ENCODE results near the gene CFAP61.

The CFAP61 gene

GRCh38 chr20:20096421-20096820 lies 44.1 kb downstream of the CFAP61 start:
- H3K18ac ChIP-seq (ENCODE audit: low read length): no peak overlapping the region
- no peak overlapping the region for H3K14ac ChIP-seq (ENCODE audit: low read length)
- no peaks in the 10 kb centered on the region for H3K9me3 ChIP-seq (ENCODE audit: insufficient read depth, low read depth, low read length)
- H3K4ac ChIP-seq (ENCODE audit: low read depth, low read length): no peak overlapping the region
- no peak overlapping the region for H3K23ac ChIP-seq (ENCODE audit: low read length)
- H4K12ac ChIP-seq (ENCODE audit: low read depth, low read length): no peak overlapping the region
- no peaks in the 10 kb centered on the region for H3K27me3 ChIP-seq (ENCODE audit: insufficient read depth, low read length)
- no peaks in the 10 kb centered on the region for H3K79me2 ChIP-seq (ENCODE audit: control insufficient read depth, insufficient read depth, low read length, poor library complexity)
- H2BK12ac ChIP-seq (ENCODE audit: low read length): no peak overlapping the region
- H2BK5ac ChIP-seq (ENCODE audit: low read depth, low read length, poor library complexity): no peak overlapping the region
- no peak overlapping the region for H4K91ac ChIP-seq (ENCODE audit: low read depth, low read length)
- no peak overlapping the region for H4K8ac ChIP-seq (ENCODE audit: low read depth, low read length)
- no peak overlapping the region for H2AFZ ChIP-seq (ENCODE audit: insufficient read depth, low read length, poor library complexity)
- H3K27ac ChIP-seq (ENCODE audit: low read depth, low read length): no peak overlapping the region
- DNase-seq: no peak
- H2BK120ac ChIP-seq (ENCODE audit: insufficient read depth, low read length, poor library complexity): no peak overlapping the region
- no peak overlapping the region for H3K4me3 ChIP-seq (ENCODE audit: low read depth, low read length)
- no peak overlapping the region for H3K4me2 ChIP-seq (ENCODE audit: low read length)
- H3K36me3 ChIP-seq (ENCODE audit: control insufficient read depth in 1 of 2, insufficient read depth in 2 of 2, low read length in 2 of 2): no peaks in the 10 kb centered on the region
- no CpG with 5 or more reads among the region's 11 CpGs for WGBS (ENCODE audit: extremely low coverage, insufficient coverage, insufficient read length)
- no peak overlapping the region for H2AK5ac ChIP-seq (ENCODE audit: low read length)
- H3K4me1 ChIP-seq (ENCODE audit: control insufficient read depth in 1 of 2, insufficient read depth in 2 of 2, low read length in 2 of 2): no peaks in the 10 kb centered on the region
- H3K79me1 ChIP-seq (ENCODE audit: low read length): no peaks in the 10 kb centered on the region
- H3K9ac ChIP-seq (ENCODE audit: low read length): no peak overlapping the region

DNA sequence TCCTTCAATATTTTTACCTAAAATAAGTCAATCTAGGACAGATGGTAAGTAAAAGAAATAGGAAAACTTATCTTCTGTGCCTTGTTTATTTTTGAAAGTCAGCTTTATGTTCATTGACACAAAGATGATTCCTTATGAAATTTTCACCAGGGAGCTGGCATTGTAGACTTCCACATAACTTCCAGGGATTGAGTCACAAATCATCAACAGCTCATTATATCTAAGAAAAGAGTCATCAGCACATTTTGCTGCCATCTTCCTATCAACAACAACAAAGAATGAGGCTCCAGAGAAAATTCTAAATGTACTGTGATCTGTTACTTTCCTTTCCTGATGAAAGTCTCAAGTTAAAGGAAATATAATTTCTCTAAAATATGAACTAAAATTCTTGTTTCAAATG lies 48.5 kb downstream of the CFAP61 start:
- Histone ChIP-seq H3K14ac (ENCODE audit: low read length) (no peak overlapping the region), H3K18ac (ENCODE audit: low read length) (no peak overlapping the region), H3K36me3 (ENCODE audit: control insufficient read depth in 1 of 2, insufficient read depth in 2 of 2, low read length in 2 of 2) (no peaks in the 10 kb centered on the region), H3K23ac (ENCODE audit: low read length) (no peak overlapping the region), H3K4me2 (ENCODE audit: low read length) (no peak overlapping the region), H3K9ac (ENCODE audit: low read length) (no peak overlapping the region), H4K12ac (ENCODE audit: low read depth, low read length) (no peak overlapping the region), H3K79me2 (ENCODE audit: control insufficient read depth, insufficient read depth, low read length, poor library complexity) (no peaks in the 10 kb centered on the region), H3K27ac (ENCODE audit: low read depth, low read length) (no peak overlapping the region), H3K4me1 (ENCODE audit: control insufficient read depth in 1 of 2, insufficient read depth in 2 of 2, low read length in 2 of 2) (no peaks in the 10 kb centered on the region), H2BK12ac (ENCODE audit: low read length) (no peak overlapping the region), H3K79me1 (ENCODE audit: low read length) (no peaks in the 10 kb centered on the region), H4K91ac (ENCODE audit: low read depth, low read length) (no peak overlapping the region), H3K9me3 (ENCODE audit: insufficient read depth, low read depth, low read length) (no peaks in the 10 kb centered on the region), H2AFZ (ENCODE audit: insufficient read depth, low read length, poor library complexity) (no peak overlapping the region), H3K4me3 (ENCODE audit: low read depth, low read length) (no peak overlapping the region), H2AK5ac (ENCODE audit: low read length) (no peak overlapping the region), H4K8ac (ENCODE audit: low read depth, low read length) (no peak overlapping the region), H2BK120ac (ENCODE audit: insufficient read depth, low read length, poor library complexity) (no peak overlapping the region), H2BK5ac (ENCODE audit: low read depth, low read length, poor library complexity) (no peak overlapping the region), H3K27me3 (ENCODE audit: insufficient read depth, low read length) (no peaks in the 10 kb centered on the region), H3K4ac (ENCODE audit: low read depth, low read length) (no peak overlapping the region)
- DNase-seq: no peak

GRCh38 chr20:20102163-20102562 lies 49.8 kb downstream of the CFAP61 start:
- no peaks in the 10 kb centered on the region for H3K79me1 ChIP-seq (ENCODE audit: low read length)
- H3K27ac ChIP-seq (ENCODE audit: low read depth, low read length): no peak overlapping the region
- no peak overlapping the region for H3K4me2 ChIP-seq (ENCODE audit: low read length)
- H3K27me3 ChIP-seq (ENCODE audit: insufficient read depth, low read length): no peaks in the 10 kb centered on the region
- no peak overlapping the region for H3K23ac ChIP-seq (ENCODE audit: low read length)
- H3K9ac ChIP-seq (ENCODE audit: low read length): no peak overlapping the region
- H3K36me3 ChIP-seq (ENCODE audit: control insufficient read depth in 1 of 2, insufficient read depth in 2 of 2, low read length in 2 of 2): no peaks in the 10 kb centered on the region
- H2AK5ac ChIP-seq (ENCODE audit: low read length): no peak overlapping the region
- H2AFZ ChIP-seq (ENCODE audit: insufficient read depth, low read length, poor library complexity): no peak overlapping the region
- H2BK12ac ChIP-seq (ENCODE audit: low read length): no peak overlapping the region
- no peak overlapping the region for H4K91ac ChIP-seq (ENCODE audit: low read depth, low read length)
- no peak for DNase-seq
- H3K79me2 ChIP-seq (ENCODE audit: control insufficient read depth, insufficient read depth, low read length, poor library complexity): no peaks in the 10 kb centered on the region
- no peak overlapping the region for H4K8ac ChIP-seq (ENCODE audit: low read depth, low read length)
- H2BK5ac ChIP-seq (ENCODE audit: low read depth, low read length, poor library complexity): no peak overlapping the region
- H3K4me1 ChIP-seq (ENCODE audit: control insufficient read depth in 1 of 2, insufficient read depth in 2 of 2, low read length in 2 of 2): no peaks in the 10 kb centered on the region
- no peak overlapping the region for H2BK120ac ChIP-seq (ENCODE audit: insufficient read depth, low read length, poor library complexity)
- no peak overlapping the region for H3K4me3 ChIP-seq (ENCODE audit: low read depth, low read length)
- no peak overlapping the region for H4K12ac ChIP-seq (ENCODE audit: low read depth, low read length)
- H3K14ac ChIP-seq (ENCODE audit: low read length): no peak overlapping the region
- H3K9me3 ChIP-seq (ENCODE audit: insufficient read depth, low read depth, low read length): no peaks in the 10 kb centered on the region
- H3K4ac ChIP-seq (ENCODE audit: low read depth, low read length): no peak overlapping the region
- no peak overlapping the region for H3K18ac ChIP-seq (ENCODE audit: low read length)

GRCh38 chr20:20102716-20103258 lies 50.5 kb downstream of the CFAP61 start:
- Histone ChIP-seq H3K79me2 (ENCODE audit: control insufficient read depth, insufficient read depth, low read length, poor library complexity) (no peaks in the 10 kb centered on the region), H3K27me3 (ENCODE audit: insufficient read depth, low read length) (no peaks in the 10 kb centered on the region), H3K27ac (ENCODE audit: low read depth, low read length) (no peak overlapping the region), H3K36me3 (ENCODE audit: control insufficient read depth in 1 of 2, insufficient read depth in 2 of 2, low read length in 2 of 2) (no peaks in the 10 kb centered on the region), H3K14ac (ENCODE audit: low read length) (no peak overlapping the region), H3K23ac (ENCODE audit: low read length) (no peak overlapping the region), H4K8ac (ENCODE audit: low read depth, low read length) (no peak overlapping the region), H3K18ac (ENCODE audit: low read length) (no peak overlapping the region), H3K9ac (ENCODE audit: low read length) (no peak overlapping the region), H2BK120ac (ENCODE audit: insufficient read depth, low read length, poor library complexity) (no peak overlapping the region), H3K4me3 (ENCODE audit: low read depth, low read length) (no peak overlapping the region), H4K91ac (ENCODE audit: low read depth, low read length) (no peak overlapping the region), H4K12ac (ENCODE audit: low read depth, low read length) (no peak overlapping the region), H3K9me3 (ENCODE audit: insufficient read depth, low read depth, low read length) (no peaks in the 10 kb centered on the region), H3K4me1 (ENCODE audit: control insufficient read depth in 1 of 2, insufficient read depth in 2 of 2, low read length in 2 of 2) (no peaks in the 10 kb centered on the region), H2AK5ac (ENCODE audit: low read length) (no peak overlapping the region), H3K79me1 (ENCODE audit: low read length) (no peaks in the 10 kb centered on the region), H2BK12ac (ENCODE audit: low read length) (no peak overlapping the region), H2BK5ac (ENCODE audit: low read depth, low read length, poor library complexity) (no peak overlapping the region), H3K4ac (ENCODE audit: low read depth, low read length) (no peak overlapping the region), H3K4me2 (ENCODE audit: low read length) (no peak overlapping the region), H2AFZ (ENCODE audit: insufficient read depth, low read length, poor library complexity) (no peak overlapping the region)
- DNase-seq: no peak

GRCh38 chr20:20103486-20103885 lies 51.2 kb downstream of the CFAP61 start:
- no peak overlapping the region for H3K4me3 ChIP-seq (ENCODE audit: low read depth, low read length)
- H2AK5ac ChIP-seq (ENCODE audit: low read length): no peak overlapping the region
- WGBS (ENCODE audit: extremely low coverage, insufficient coverage, insufficient read length): no CpG with 5 or more reads among the region's 2 CpGs
- no peak overlapping the region for H4K12ac ChIP-seq (ENCODE audit: low read depth, low read length)
- H3K14ac ChIP-seq (ENCODE audit: low read length): no peak overlapping the region
- H3K9ac ChIP-seq (ENCODE audit: low read length): no peak overlapping the region
- no peak overlapping the region for H4K91ac ChIP-seq (ENCODE audit: low read depth, low read length)
- H2BK12ac ChIP-seq (ENCODE audit: low read length): no peak overlapping the region
- H4K8ac ChIP-seq (ENCODE audit: low read depth, low read length): no peak overlapping the region
- no peak overlapping the region for H3K4me2 ChIP-seq (ENCODE audit: low read length)
- no peaks in the 10 kb centered on the region for H3K36me3 ChIP-seq (ENCODE audit: control insufficient read depth in 1 of 2, insufficient read depth in 2 of 2, low read length in 2 of 2)
- no peaks in the 10 kb centered on the region for H3K79me1 ChIP-seq (ENCODE audit: low read length)
- no peak overlapping the region for H2BK120ac ChIP-seq (ENCODE audit: insufficient read depth, low read length, poor library complexity)
- H3K27ac ChIP-seq (ENCODE audit: low read depth, low read length): no peak overlapping the region
- H3K18ac ChIP-seq (ENCODE audit: low read length): no peak overlapping the region
- H2AFZ ChIP-seq (ENCODE audit: insufficient read depth, low read length, poor library complexity): no peak overlapping the region
- no peak for DNase-seq
- no peak overlapping the region for H3K23ac ChIP-seq (ENCODE audit: low read length)
- no peaks in the 10 kb centered on the region for H3K27me3 ChIP-seq (ENCODE audit: insufficient read depth, low read length)
- no peaks in the 10 kb centered on the region for H3K9me3 ChIP-seq (ENCODE audit: insufficient read depth, low read depth, low read length)
- no peaks in the 10 kb centered on the region for H3K79me2 ChIP-seq (ENCODE audit: control insufficient read depth, insufficient read depth, low read length, poor library complexity)
- H3K4me1 ChIP-seq (ENCODE audit: control insufficient read depth in 1 of 2, insufficient read depth in 2 of 2, low read length in 2 of 2): no peaks in the 10 kb centered on the region
- H2BK5ac ChIP-seq (ENCODE audit: low read depth, low read length, poor library complexity): no peak overlapping the region
- H3K4ac ChIP-seq (ENCODE audit: low read depth, low read length): no peak overlapping the region

All from trophoblast cell (in vitro differentiated cells and primary cell).